Activated CD4-positive, alpha-beta T cell treated with anti-CD3 and anti-CD28 coated beads, Interleukin-2, amount 10 ng/mL, durations not matched to agents 7 days and 5 days (primary cell): ENCODE results near the gene SERGEF. TPM values are rescaled to one million over a fixed set of nuclear protein-coding genes. Genes with fewer than 3 reads are reported as not detected.

Source experiments
- CTCF ChIA-PET: fragments of 350-600 bp; sonication (Branson Sonifier 250); formaldehyde crosslinking; loops from one replicate; lab custom pipeline; 2021; ENCODE audit warnings: antibody characterized with exemption; lab: Charles Lee
- POLR2A ChIA-PET: fragments of 350-600 bp; sonication (Branson Sonifier 250); formaldehyde crosslinking; loops from one replicate; lab custom pipeline; 2021; ENCODE audit warnings: antibody characterized with exemption; lab: Charles Lee
- DNase-seq: peaks from one replicate; pipeline ENCODE4 v3.0.0-alpha.2; 2020
- H3K27ac Mint-ChIP-seq: one replicate; pipeline ENCODE4 v1.8.0; 2021; ENCODE audit warnings: mild to moderate bottlenecking, moderate library complexity, mixed read lengths
- H3K27me3 Mint-ChIP-seq: one replicate; pipeline ENCODE4 v1.8.0; 2021; ENCODE audit warnings: mixed read lengths
- H3K36me3 Mint-ChIP-seq: one replicate; pipeline ENCODE4 v1.8.0; 2021; ENCODE audit warnings: low read depth, mixed read lengths
- H3K4me1 Mint-ChIP-seq: one replicate; pipeline ENCODE4 v1.8.0; 2021; ENCODE audit warnings: mixed read lengths
- H3K4me3 Mint-ChIP-seq: one replicate; pipeline ENCODE4 v1.8.0; 2021; ENCODE audit warnings: mild to moderate bottlenecking, moderate library complexity, mixed read lengths
- H3K9me3 Mint-ChIP-seq: one replicate; pipeline ENCODE4 v1.8.0; 2021; ENCODE audit warnings: mixed read lengths
- total RNA-seq, 2 experiments: library from RNA; stranded (reverse); gene quantifications; one replicate each; pipeline ENCODE4 v1.2.3, GENCODE V29; 2021

Gene SERGEF
- total RNA-seq, 2 experiments from 2014 or later = 33.7 to 33.9 TPM

- no peak for DNase-seq
- CTCF ChIA-PET = no interaction called here
- Mint-ChIP-seq H3K4me1 (no peaks in the 10 kb centered on the region), H3K9me3 (peaks cover 4% of the 10 kb centered on the region), H3K27ac (no peak overlapping the region), H3K27me3 (no peaks in the 10 kb centered on the region), H3K4me3 (no peak overlapping the region), H3K36me3 (peaks cover 10% of the 10 kb centered on the region)
- POLR2A ChIA-PET = no interaction called here
These were observed 80.4 kb downstream of the SERGEF start for GRCh38 chr11:17932472-17932871.

- CTCF ChIA-PET = no interaction called here
- no peak for DNase-seq
- no peak overlapping the region for H3K4me3 Mint-ChIP-seq
- peaks cover 10% of the 10 kb centered on the region for H3K36me3 Mint-ChIP-seq
- no peaks in the 10 kb centered on the region for H3K27me3 Mint-ChIP-seq
- H3K9me3 Mint-ChIP-seq = peaks cover 4% of the 10 kb centered on the region
- H3K27ac Mint-ChIP-seq = no peak overlapping the region
- POLR2A ChIA-PET = no interaction called here
- no peaks in the 10 kb centered on the region for H3K4me1 Mint-ChIP-seq
These were observed 81.3 kb downstream of the SERGEF start for GRCh38 chr11:17931595-17931994.

DNA sequence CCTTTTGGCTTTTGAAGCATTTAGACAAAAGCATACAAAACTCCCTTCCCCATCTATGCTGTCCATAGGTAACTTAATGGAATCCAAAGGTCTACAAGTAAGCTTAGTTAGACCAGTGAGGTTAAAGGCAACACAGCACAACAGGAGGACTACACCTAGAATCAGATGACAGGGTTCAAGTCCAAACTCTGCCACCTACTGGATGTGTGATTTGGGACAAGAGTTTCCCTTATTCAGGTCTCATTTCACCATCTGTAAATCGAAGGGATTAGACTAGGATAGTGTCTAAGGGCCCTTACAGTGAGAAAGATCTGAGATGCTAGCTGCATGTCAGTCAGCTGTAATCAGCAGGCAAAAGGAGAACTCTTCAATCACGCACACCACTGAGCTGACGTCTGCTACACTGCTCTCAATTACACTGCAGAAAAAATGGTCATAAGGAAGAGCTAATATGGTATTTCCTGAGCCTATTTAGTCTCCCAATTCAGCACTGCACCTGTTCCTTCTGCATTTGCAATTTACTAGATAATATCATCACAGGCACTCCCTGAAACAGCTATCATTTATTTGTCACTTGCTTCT, 82.2 kb downstream of the SERGEF start:
- no peak overlapping the region for H3K27ac Mint-ChIP-seq
- POLR2A ChIA-PET = no interaction called here

GRCh38 chr11:17929171-17929570, 83.7 kb downstream of the SERGEF start:
- H3K4me3 Mint-ChIP-seq = no peak overlapping the region
- DNase-seq = no peak
- ChIA-PET POLR2A (no interaction called here), CTCF (interaction anchor here (0.6 kb wide), 1 partner anchor 11 kb away, joined by 3 read pairs; no protein-coding TSS in a partner anchor)
- H3K27ac Mint-ChIP-seq = no peak overlapping the region
- H3K36me3 Mint-ChIP-seq = peaks cover 10% of the 10 kb centered on the region
- H3K4me1 Mint-ChIP-seq = no peaks in the 10 kb centered on the region
- peaks cover 4% of the 10 kb centered on the region for H3K9me3 Mint-ChIP-seq
- no peaks in the 10 kb centered on the region for H3K27me3 Mint-ChIP-seq

More for the DNA sequence above, 82.2 kb downstream of the SERGEF start:
- Mint-ChIP-seq H3K4me3 (no peak overlapping the region), H3K36me3 (peaks cover 10% of the 10 kb centered on the region), H3K4me1 (no peaks in the 10 kb centered on the region), H3K27me3 (no peaks in the 10 kb centered on the region), H3K9me3 (peaks cover 4% of the 10 kb centered on the region)
- DNase-seq = no peak
- CTCF ChIA-PET = no interaction called here

GRCh38 chr11:17927681-17928343, 85.0 kb downstream of the SERGEF start:
- DNase-seq = no peak
- peaks cover 4% of the 10 kb centered on the region for H3K9me3 Mint-ChIP-seq
- POLR2A ChIA-PET = no interaction called here
- H3K27ac Mint-ChIP-seq = no peak overlapping the region
- no peaks in the 10 kb centered on the region for H3K27me3 Mint-ChIP-seq
- no peaks in the 10 kb centered on the region for H3K4me1 Mint-ChIP-seq
- no peak overlapping the region for H3K4me3 Mint-ChIP-seq
- CTCF ChIA-PET = interaction anchor here (0.6 kb wide), 1 partner anchor 267 kb away, joined by 3 read pairs; no protein-coding TSS in a partner anchor
- peaks cover 6% of the 10 kb centered on the region for H3K36me3 Mint-ChIP-seq

GRCh38 chr11:17927041-17927440, 85.8 kb downstream of the SERGEF start:
- Mint-ChIP-seq H3K27ac (no peak overlapping the region), H3K9me3 (no peaks in the 10 kb centered on the region), H3K4me3 (no peak overlapping the region), H3K36me3 (no peaks in the 10 kb centered on the region), H3K27me3 (no peaks in the 10 kb centered on the region), H3K4me1 (no peaks in the 10 kb centered on the region)
- CTCF ChIA-PET = no interaction called here
- no peak for DNase-seq
- POLR2A ChIA-PET = no interaction called here

DNA sequence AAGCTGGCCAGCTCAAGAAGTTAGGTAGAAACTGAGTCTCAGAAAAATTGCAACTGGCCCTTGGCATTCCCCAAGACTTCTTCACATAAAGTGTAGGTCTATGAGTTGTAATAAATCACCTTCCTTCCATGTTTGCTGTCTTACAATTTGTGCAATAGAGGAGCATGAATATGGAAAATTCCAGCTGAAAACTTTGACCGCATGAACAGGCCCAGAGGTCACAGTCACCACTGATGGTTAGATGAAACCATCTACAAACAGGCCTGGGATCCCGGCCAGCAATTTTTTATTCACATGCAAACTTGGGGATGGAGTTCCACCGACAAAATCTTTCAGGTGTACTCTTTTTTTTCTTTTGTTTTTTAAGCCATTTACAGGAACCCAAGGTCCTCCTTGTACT, 88.1 kb downstream of the SERGEF start:
- Mint-ChIP-seq H3K4me1 (no peaks in the 10 kb centered on the region), H3K27me3 (no peaks in the 10 kb centered on the region), H3K9me3 (no peaks in the 10 kb centered on the region), H3K27ac (no peak overlapping the region), H3K36me3 (no peaks in the 10 kb centered on the region), H3K4me3 (no peak overlapping the region)
- ChIA-PET POLR2A (no interaction called here), CTCF (interaction anchor here (0.7 kb wide), 1 partner anchor 8 kb away, joined by 3 read pairs; no protein-coding TSS in a partner anchor)
- no peak for DNase-seq

DNA sequence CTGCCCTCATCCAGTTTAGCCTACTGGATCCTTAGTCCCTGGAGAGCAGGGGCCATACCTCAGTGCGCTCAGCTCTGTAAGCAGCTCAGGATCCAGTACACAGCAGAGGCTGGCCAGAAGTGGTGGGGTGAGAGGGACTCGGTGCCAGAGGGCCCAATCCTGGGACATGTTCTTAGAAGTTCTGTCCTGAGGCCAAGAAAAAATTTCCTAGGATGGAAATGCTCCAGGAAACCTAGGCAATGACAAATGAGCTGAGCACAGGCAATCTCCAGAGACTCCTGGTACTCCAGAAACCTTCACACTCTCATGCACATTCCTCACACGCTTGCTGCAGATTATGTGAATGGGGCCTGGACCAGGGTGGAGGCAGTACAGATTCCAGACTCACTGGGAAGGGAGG, 89.6 kb downstream of the SERGEF start:
- Mint-ChIP-seq H3K36me3 (no peaks in the 10 kb centered on the region), H3K27ac (no peak overlapping the region), H3K4me1 (no peaks in the 10 kb centered on the region), H3K27me3 (no peaks in the 10 kb centered on the region), H3K9me3 (no peaks in the 10 kb centered on the region), H3K4me3 (no peak overlapping the region)
- ChIA-PET POLR2A (no interaction called here), CTCF (interaction anchor here (0.6 to 0.8 kb wide), 2 partner anchors 56 to 106 kb away, joined by 3 to 4 read pairs; no protein-coding TSS in a partner anchor)
- DNase-seq = no peak

- ChIA-PET CTCF (interaction anchor here (0.7 kb wide), 1 partner anchor 10 kb away, joined by 3 read pairs; no protein-coding TSS in a partner anchor), POLR2A (no interaction called here)
- H3K4me1 Mint-ChIP-seq = no peaks in the 10 kb centered on the region
- H3K4me3 Mint-ChIP-seq = no peak overlapping the region
- no peak overlapping the region for H3K27ac Mint-ChIP-seq
- H3K27me3 Mint-ChIP-seq = no peaks in the 10 kb centered on the region
- no peak for DNase-seq
- H3K9me3 Mint-ChIP-seq = no peaks in the 10 kb centered on the region
- H3K36me3 Mint-ChIP-seq = no peaks in the 10 kb centered on the region
These were observed 90.4 kb downstream of the SERGEF start for GRCh38 chr11:17922416-17922788.

DNA sequence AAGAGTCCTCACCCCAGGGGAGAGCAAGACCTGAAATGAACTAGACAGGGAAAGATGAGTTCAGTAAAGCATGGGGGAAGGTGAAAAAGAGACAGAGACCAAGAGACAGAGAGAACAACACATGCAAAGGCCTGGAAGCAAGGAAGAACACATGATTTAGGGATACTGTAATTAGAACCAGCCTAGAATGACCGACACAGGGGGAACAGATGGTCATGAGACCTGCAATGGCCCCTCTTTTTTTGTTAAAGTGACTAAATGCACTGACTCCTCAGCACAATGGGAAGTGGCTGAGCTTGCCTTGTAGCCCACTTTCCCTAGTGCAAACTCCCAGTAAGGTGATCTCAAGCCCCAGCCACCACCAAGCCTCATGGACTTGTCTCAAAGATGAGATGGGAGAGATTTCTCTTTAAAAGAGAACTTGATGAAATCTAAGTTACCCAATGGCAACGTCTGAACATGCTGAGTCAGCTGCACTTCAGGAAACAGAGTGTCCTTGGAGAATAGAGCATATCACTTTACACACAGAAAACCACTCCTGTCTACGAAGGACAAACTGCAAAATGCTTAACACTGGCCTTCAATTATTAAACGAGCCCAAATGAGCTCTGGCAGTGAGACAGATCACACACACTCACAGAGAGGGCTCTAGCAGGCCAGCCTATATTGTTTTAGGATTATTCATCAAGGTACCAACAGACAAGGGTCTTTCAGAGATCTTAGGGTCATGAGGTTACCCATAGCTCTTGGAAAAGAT, 91.0 kb downstream of the SERGEF start:
- ChIA-PET CTCF (interaction anchor here (0.7 kb wide), 1 partner anchor 10 kb away, joined by 3 read pairs; no protein-coding TSS in a partner anchor), POLR2A (no interaction called here)
- H3K9me3 Mint-ChIP-seq = no peaks in the 10 kb centered on the region
- no peak overlapping the region for H3K27ac Mint-ChIP-seq
- no peaks in the 10 kb centered on the region for H3K36me3 Mint-ChIP-seq
- no peaks in the 10 kb centered on the region for H3K4me1 Mint-ChIP-seq
- no peak overlapping the region for H3K4me3 Mint-ChIP-seq
- no peak for DNase-seq
- no peaks in the 10 kb centered on the region for H3K27me3 Mint-ChIP-seq

DNA sequence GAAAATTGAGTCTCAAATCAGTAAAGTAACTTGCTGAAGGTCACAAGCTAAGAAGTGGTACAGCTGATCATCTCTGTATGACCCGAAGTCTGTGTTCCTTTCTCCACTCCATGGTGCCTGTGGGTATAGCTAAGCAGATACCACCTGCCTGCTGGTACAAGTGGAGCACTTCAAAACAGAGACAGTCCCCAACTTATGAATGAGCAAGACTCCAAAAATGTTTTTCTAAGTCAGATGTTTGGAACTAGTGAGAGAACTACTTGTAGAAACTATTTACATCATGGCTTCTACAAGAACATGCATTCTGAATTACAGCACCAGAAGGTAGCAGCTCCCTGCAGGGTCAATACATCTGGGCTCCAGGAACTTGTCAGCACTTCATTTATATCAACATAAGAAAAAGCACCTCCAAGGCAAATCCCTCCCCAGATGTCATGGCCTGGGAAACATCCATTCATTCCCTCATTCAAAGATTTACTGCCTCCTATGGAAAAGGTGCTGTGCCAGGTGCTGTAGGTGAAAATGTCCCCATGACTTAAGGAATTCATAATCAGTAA, 94.7 kb downstream of the SERGEF start:
- no peak for DNase-seq
- no peaks in the 10 kb centered on the region for H3K36me3 Mint-ChIP-seq
- H3K27ac Mint-ChIP-seq = no peak overlapping the region
- H3K9me3 Mint-ChIP-seq = no peaks in the 10 kb centered on the region
- ChIA-PET POLR2A (no interaction called here), CTCF (no interaction called here)
- H3K4me3 Mint-ChIP-seq = no peak overlapping the region
- no peaks in the 10 kb centered on the region for H3K27me3 Mint-ChIP-seq
- no peaks in the 10 kb centered on the region for H3K4me1 Mint-ChIP-seq

DNA sequence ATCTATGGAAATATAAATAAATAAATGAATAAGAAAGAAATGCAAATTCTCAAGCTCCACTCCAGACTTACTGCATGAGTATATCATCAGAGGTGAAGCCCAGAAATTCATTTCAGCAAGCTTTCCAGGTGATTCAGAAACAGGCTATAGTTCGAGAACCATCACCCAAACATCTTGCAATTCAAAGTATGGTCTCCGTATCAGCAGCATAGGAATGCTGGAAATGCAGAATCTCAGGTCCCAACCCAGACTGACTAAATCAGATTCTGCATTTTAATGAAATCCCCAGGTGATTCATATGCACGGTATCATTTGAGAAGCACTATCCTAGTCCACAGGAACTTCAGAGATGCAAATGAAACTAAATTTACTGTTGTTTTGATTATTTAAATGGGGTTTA, 95.3 kb downstream of the SERGEF start:
- H3K9me3 Mint-ChIP-seq = no peaks in the 10 kb centered on the region
- no peak overlapping the region for H3K27ac Mint-ChIP-seq
- no peaks in the 10 kb centered on the region for H3K27me3 Mint-ChIP-seq
- POLR2A ChIA-PET = no interaction called here
- CTCF ChIA-PET = no interaction called here
- H3K4me3 Mint-ChIP-seq = no peak overlapping the region
- no peaks in the 10 kb centered on the region for H3K4me1 Mint-ChIP-seq
- no peak for DNase-seq
- H3K36me3 Mint-ChIP-seq = no peaks in the 10 kb centered on the region
